A549 (cell line): ENCODE results near the gene SNAP23. TPM values are rescaled to one million over a fixed set of nuclear protein-coding genes. Genes with fewer than 3 reads are reported as not detected.

Experiments
- ATAC-seq, 2 experiments: fragments of 200-7000 bp in 1 of 2; fragments of >200 bp in 1 of 2; cut with Nextera tagmentation in 1 of 2; cut with Tn5 transposase in 1 of 2; 3 replicates each; pipeline versions ENCODE4 v1.8.0 to v1.9.1; 2018 to 2020; ENCODE audit warnings: mild to moderate bottlenecking in 1 of 2, moderate library complexity in 1 of 2
- CTCF ChIA-PET: fragments of 300-600 bp; sonication (Branson Sonifier 250); formaldehyde crosslinking; extraction: SDS; loops from one replicate; lab custom pipeline; 2021; ENCODE audit warnings: antibody characterized with exemption, inconsistent platforms; lab: Yijun Ruan, JAX
- POLR2A ChIA-PET: fragments of 350-600 bp; formaldehyde crosslinking; extraction: SDS; loops from one replicate; lab custom pipeline; 2021; ENCODE audit warnings: antibody characterized with exemption, inconsistent platforms; lab: Yijun Ruan, JAX
- DNase-seq, 2 experiments: peaks; one replicate each; pipeline versions ENCODE4 v3.0.0 to v3.0.0-alpha.2; 2011 to 2016; ENCODE audit warnings: low read depth in 1 of 2, low spot score in 1 of 2
- FAIRE-seq: peaks from 2 replicates; lab custom pipeline; 2011; peaks lifted over from hg19 to GRCh38; lab: Jason Lieb, UNC
- H3K27ac ChIP-seq, 2 experiments: fragments of >200 bp; sonication (Bioruptor Twin); formaldehyde crosslinking; 3 replicates each; pipeline ENCODE4 v1.5.1; 2016 to 2017
- H3K4me1 ChIP-seq: fragments of >200 bp; sonication (Bioruptor Twin); formaldehyde crosslinking; 3 replicates; pipeline ENCODE4 v1.6.1; 2016
- H3K4me2 ChIP-seq: fragments of >200 bp; sonication (Bioruptor Twin); formaldehyde crosslinking; 3 replicates; pipeline ENCODE4 v1.6.1; 2016
- H3K4me3 ChIP-seq: fragments of >200 bp; sonication (Bioruptor Twin); formaldehyde crosslinking; 3 replicates; pipeline ENCODE4 v1.5.1; 2016
- H3K9me3 ChIP-seq: fragments of >200 bp; sonication (Bioruptor Twin); formaldehyde crosslinking; 3 replicates; pipeline ENCODE4 v1.6.1; 2016
- CEBPB ChIP-seq, 2 experiments: fragments of >200 bp in 1 of 2; sonication (Bioruptor Twin) in 1 of 2; formaldehyde crosslinking in 1 of 2; IDR thresholded peaks; 2 replicates each; pipeline ENCODE4 v1.6.1; 2012 to 2016
- CHD2 ChIP-seq: fragments of 150-350 bp; IDR thresholded peaks from 2 replicates; pipeline ENCODE4 v1.6.1; 2014; ENCODE audit warnings: low read length; ENCODE audit not compliant: partially characterized antibody
- CHD4 ChIP-seq: fragments of 200-600 bp; sonication (generic); IDR thresholded peaks from 2 replicates; pipeline ENCODE4 v1.6.1; 2016; ENCODE audit warnings: antibody characterized with exemption, mild to moderate bottlenecking, borderline replicate concordance
- EHF ChIP-seq: fragments of 250-450 bp; sonication (Bioruptor Pico); IDR thresholded peaks from 2 replicates; pipeline ENCODE4 v1.5.0; 2020; ENCODE audit warnings: mild to moderate bottlenecking
- EHMT2 ChIP-seq: fragments of 200-600 bp; sonication (generic); IDR thresholded peaks from 2 replicates; pipeline ENCODE4 v1.6.1; 2016; ENCODE audit warnings: antibody characterized with exemption, low read depth, mild to moderate bottlenecking, moderate library complexity
- FOXS1 ChIP-seq: fragments of 250-450 bp; sonication (Bioruptor Pico); IDR thresholded peaks from 2 replicates; pipeline ENCODE4 v1.5.0; 2020; ENCODE audit warnings: mild to moderate bottlenecking, moderate library complexity
- HOXB13 ChIP-seq: fragments of 250-450 bp; sonication (Bioruptor Pico); IDR thresholded peaks from 2 replicates; pipeline ENCODE4 v1.5.0; 2020; ENCODE audit warnings: low read depth, mild to moderate bottlenecking, moderate library complexity
- HOXB5 ChIP-seq: fragments of 250-450 bp; sonication (Bioruptor Pico); IDR thresholded peaks from 2 replicates; pipeline ENCODE4 v1.5.0; 2020; ENCODE audit warnings: mild to moderate bottlenecking, moderate library complexity
- JUNB ChIP-seq: fragments of >200 bp; sonication (Bioruptor Twin); formaldehyde crosslinking; IDR thresholded peaks from 2 replicates; pipeline ENCODE4 v1.6.1; 2016
- KDM5A ChIP-seq: fragments of 200-600 bp; sonication (generic); IDR thresholded peaks from 2 replicates; pipeline ENCODE4 v1.6.1; 2016; ENCODE audit warnings: antibody characterized with exemption, mild to moderate bottlenecking
- MYC ChIP-seq: IDR thresholded peaks from 2 replicates; pipeline ENCODE4 v1.6.1; 2012; ENCODE audit warnings: mild to moderate bottlenecking, inconsistent platforms, low read length, improper control_type of control experiment, borderline replicate concordance
- NFE2L2 ChIP-seq: fragments of 150-350 bp; conservative IDR thresholded peaks from 2 replicates; pipeline ENCODE4 v1.6.1; 2014; ENCODE audit warnings: low read length
- NR3C1 ChIP-seq: fragments of >200 bp; sonication (Bioruptor Twin); formaldehyde crosslinking; IDR thresholded peaks from 3 replicates; pipeline ENCODE4 v1.6.1; 2017
- POLR2A ChIP-seq: IDR thresholded peaks from 2 replicates; pipeline ENCODE4 v1.6.1; 2012; ENCODE audit warnings: mild to moderate bottlenecking, low read length
- POLR2AphosphoS2 ChIP-seq: conservative IDR thresholded peaks from 2 replicates; pipeline ENCODE4 v1.6.1; 2012; ENCODE audit warnings: low read length, improper control_type of control experiment, inconsistent platforms
- RARB ChIP-seq: fragments of 250-450 bp; sonication (Bioruptor Pico); IDR thresholded peaks from 2 replicates; pipeline ENCODE4 v1.8.0; 2021; ENCODE audit warnings: mild to moderate bottlenecking, moderate library complexity
- RCOR1 ChIP-seq: fragments of 150-350 bp; IDR thresholded peaks from 2 replicates; pipeline ENCODE4 v1.6.1; 2014; ENCODE audit warnings: antibody characterized with exemption, low read length, low read depth
- RNF2 ChIP-seq: fragments of 200-600 bp; sonication (generic); IDR thresholded peaks from 2 replicates; pipeline ENCODE4 v1.6.1; 2016; ENCODE audit warnings: low read depth, mild to moderate bottlenecking, antibody characterized with exemption, moderate library complexity, borderline replicate concordance
- SMC3 ChIP-seq: fragments of >200 bp; sonication (Bioruptor Twin); formaldehyde crosslinking; IDR thresholded peaks from 3 replicates; pipeline ENCODE4 v1.6.1; 2018; ENCODE audit warnings: inconsistent platforms
- TFCP2L1 ChIP-seq: fragments of 250-450 bp; sonication (Bioruptor Pico); IDR thresholded peaks from 2 replicates; pipeline ENCODE4 v1.5.0; 2021; ENCODE audit warnings: mild to moderate bottlenecking
- ZNF302 ChIP-seq: fragments of 250-450 bp; sonication (Bioruptor Pico); IDR thresholded peaks from 2 replicates; pipeline ENCODE4 v1.9.0; 2021; ENCODE audit warnings: inconsistent platforms, mild to moderate bottlenecking, moderate library complexity
- ZSCAN20 ChIP-seq: fragments of 250-450 bp; sonication (Bioruptor Pico); IDR thresholded peaks from 2 replicates; pipeline ENCODE4 v1.8.0; 2022; ENCODE audit warnings: mild to moderate bottlenecking, moderate library complexity
- WGBS: methylation state at CpG from one replicate; pipeline ENCODE4 v1.1.6; 2017; ENCODE audit errors: missing lambda C conversion rate; 5-methylcytosine and 5-hydroxymethylcytosine counted together
- polyA plus RNA-seq, 4 experiments: library from polyadenylated mRNA; depleted of rRNA in 3 of 4; stranded (reverse); fragments of >200 nt; fragmentation: RNase III in 1 of 4; extraction: RNeasy Plus Mini Kit Qiagen cat#74134 plus additional on column Dnase treatment in 1 of 4; gene quantifications; 2 replicates in 3 of 4; 3 replicates in 1 of 4; pipeline ENCODE4 v1.2.3, GENCODE V29; 2011 to 2017
- TF ChIP-seq, protein P1 (sequence below): fragments of >200 bp; sonication (Bioruptor Twin); formaldehyde crosslinking; IDR thresholded peaks from 2 replicates; pipeline ENCODE4 v1.6.1; 2016
- TF ChIP-seq, protein P2 (sequence below): fragments of 150-350 bp; IDR thresholded peaks from 2 replicates; pipeline ENCODE4 v1.6.1; 2014; ENCODE audit warnings: low read depth, mild to moderate bottlenecking, low read length
- TF ChIP-seq, protein P3 (sequence below): fragments of >200 bp; sonication (Bioruptor Twin); formaldehyde crosslinking; IDR thresholded peaks from 3 replicates; pipeline ENCODE4 v1.5.1; 2016
- TF ChIP-seq, protein P4 (sequence below): fragments of 250-450 bp; sonication (Bioruptor Pico); IDR thresholded peaks from 2 replicates; pipeline ENCODE4 v1.5.0; 2020; ENCODE audit warnings: low read depth, mild to moderate bottlenecking, moderate library complexity
- TF ChIP-seq, protein P5 (sequence below): fragments of 250-450 bp; sonication (Bioruptor Pico); IDR thresholded peaks from 2 replicates; pipeline ENCODE4 v1.5.0; 2021; ENCODE audit warnings: mild to moderate bottlenecking, moderate library complexity, borderline replicate concordance

Gene SNAP23
- polyA plus RNA-seq, 2 of the 4 experiments (the other 2 are of a cell fraction), result 33.6 to 51.2 TPM

DNA sequence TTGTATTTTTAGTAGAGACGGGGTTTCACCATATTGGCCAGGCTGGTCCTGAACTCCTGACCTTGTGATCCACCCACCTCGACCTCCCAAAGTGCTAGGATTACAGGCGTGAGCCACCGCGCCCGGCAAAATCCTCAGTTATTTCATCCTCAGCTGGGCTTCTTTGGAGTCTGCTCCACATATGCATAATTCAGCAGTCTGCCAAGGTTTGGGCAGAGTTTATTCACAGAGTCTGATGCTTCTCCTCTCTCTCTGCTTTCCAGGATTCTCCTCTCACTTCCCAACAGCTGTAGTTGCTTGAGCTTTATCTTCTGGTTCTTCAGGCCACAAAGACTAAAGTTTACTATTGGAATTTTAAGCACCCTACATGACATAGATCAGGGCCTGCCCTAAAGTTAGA lies 12.7 kb upstream of the SNAP23 start:
- ChIA-PET POLR2A (no interaction called here), CTCF (interaction anchor here (1.5 kb wide), 1 partner anchor 11 kb away, joined by 5 read pairs; no protein-coding TSS in a partner anchor)
- no peak overlapping the region for H3K4me3 ChIP-seq
- no peak for ATAC-seq
- no peaks in the 10 kb centered on the region for H3K4me1 ChIP-seq
- DNase-seq, result no peak
- no peak overlapping the region for H3K27ac ChIP-seq
- H3K4me2 ChIP-seq, result no peak overlapping the region
- TF ChIP-seq KDM5A, result no peak
- no peak for TF ChIP-seq HOXB5
- no peak for TF ChIP-seq FOXS1 (CRISPR knock-in tag)
- TF ChIP-seq MYC, result no peak
- TF ChIP-seq, protein P1, sequence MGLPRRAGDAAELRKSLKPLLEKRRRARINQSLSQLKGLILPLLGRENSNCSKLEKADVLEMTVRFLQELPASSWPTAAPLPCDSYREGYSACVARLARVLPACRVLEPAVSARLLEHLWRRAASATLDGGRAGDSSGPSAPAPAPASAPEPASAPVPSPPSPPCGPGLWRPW, result no peak
- no peak for TF ChIP-seq ZNF302
- no peak for TF ChIP-seq RARB (CRISPR knock-in tag)
- TF ChIP-seq, protein P2, sequence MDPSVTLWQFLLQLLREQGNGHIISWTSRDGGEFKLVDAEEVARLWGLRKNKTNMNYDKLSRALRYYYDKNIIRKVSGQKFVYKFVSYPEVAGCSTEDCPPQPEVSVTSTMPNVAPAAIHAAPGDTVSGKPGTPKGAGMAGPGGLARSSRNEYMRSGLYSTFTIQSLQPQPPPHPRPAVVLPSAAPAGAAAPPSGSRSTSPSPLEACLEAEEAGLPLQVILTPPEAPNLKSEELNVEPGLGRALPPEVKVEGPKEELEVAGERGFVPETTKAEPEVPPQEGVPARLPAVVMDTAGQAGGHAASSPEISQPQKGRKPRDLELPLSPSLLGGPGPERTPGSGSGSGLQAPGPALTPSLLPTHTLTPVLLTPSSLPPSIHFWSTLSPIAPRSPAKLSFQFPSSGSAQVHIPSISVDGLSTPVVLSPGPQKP, result no peak
- no peak for TF ChIP-seq EHF (CRISPR knock-in tag)
- no peak for TF ChIP-seq CEBPB (IDR thresholded peaks at IDR 0.05)
- TF ChIP-seq CHD2, result no peak
- no peak for TF ChIP-seq HOXB13 (CRISPR knock-in tag)
- TF ChIP-seq, protein P3, sequence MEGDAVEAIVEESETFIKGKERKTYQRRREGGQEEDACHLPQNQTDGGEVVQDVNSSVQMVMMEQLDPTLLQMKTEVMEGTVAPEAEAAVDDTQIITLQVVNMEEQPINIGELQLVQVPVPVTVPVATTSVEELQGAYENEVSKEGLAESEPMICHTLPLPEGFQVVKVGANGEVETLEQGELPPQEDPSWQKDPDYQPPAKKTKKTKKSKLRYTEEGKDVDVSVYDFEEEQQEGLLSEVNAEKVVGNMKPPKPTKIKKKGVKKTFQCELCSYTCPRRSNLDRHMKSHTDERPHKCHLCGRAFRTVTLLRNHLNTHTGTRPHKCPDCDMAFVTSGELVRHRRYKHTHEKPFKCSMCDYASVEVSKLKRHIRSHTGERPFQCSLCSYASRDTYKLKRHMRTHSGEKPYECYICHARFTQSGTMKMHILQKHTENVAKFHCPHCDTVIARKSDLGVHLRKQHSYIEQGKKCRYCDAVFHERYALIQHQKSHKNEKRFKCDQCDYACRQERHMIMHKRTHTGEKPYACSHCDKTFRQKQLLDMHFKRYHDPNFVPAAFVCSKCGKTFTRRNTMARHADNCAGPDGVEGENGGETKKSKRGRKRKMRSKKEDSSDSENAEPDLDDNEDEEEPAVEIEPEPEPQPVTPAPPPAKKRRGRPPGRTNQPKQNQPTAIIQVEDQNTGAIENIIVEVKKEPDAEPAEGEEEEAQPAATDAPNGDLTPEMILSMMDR, result no peak
- TF ChIP-seq RNF2, result no peak
- no peak for TF ChIP-seq NR3C1
- TF ChIP-seq CHD4, result no peak
- no peak for TF ChIP-seq TFCP2L1 (CRISPR knock-in tag)
- WGBS, result 92% methylated on average over 6 of the region's 6 CpGs
- H3K9me3 ChIP-seq, result no peaks in the 10 kb centered on the region
- no peak for FAIRE-seq

DNA sequence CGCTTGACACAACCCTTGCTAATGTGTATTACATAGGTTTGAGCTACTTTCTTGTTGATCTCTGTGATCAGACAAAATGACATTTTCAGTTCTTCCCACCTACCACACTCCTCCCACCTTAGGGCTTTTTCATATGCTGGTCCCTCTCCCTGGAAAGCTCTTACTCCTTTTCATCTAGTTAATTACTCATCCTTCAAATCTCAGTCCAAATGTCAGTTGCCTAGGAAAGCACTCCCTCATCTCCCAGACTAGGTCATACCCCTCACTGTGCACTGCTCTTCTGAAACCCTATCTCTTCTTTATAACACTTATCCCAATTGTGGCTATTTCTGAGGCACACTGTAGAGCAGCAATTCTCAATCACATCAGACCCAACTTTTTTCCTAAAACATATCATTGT lies 11.8 kb upstream of the SNAP23 start:
- 89% methylated on average over 1 of the region's 1 CpG for WGBS

More for the DNA sequence above, 11.8 kb upstream of the SNAP23 start:
- DNase-seq (no peak), ATAC-seq (no peak)
- H3K4me1 ChIP-seq, result no peaks in the 10 kb centered on the region
- POLR2A ChIA-PET, result no interaction called here
- H3K27ac ChIP-seq, result no peak overlapping the region
- no peak overlapping the region for H3K4me3 ChIP-seq
- TF ChIP-seq, protein P4, sequence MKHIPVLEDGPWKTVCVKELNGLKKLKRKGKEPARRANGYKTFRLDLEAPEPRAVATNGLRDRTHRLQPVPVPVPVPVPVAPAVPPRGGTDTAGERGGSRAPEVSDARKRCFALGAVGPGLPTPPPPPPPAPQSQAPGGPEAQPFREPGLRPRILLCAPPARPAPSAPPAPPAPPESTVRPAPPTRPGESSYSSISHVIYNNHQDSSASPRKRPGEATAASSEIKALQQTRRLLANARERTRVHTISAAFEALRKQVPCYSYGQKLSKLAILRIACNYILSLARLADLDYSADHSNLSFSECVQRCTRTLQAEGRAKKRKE (CRISPR knock-in tag), result no peak
- TF ChIP-seq SMC3, result no peak
- TF ChIP-seq RCOR1, result no peak
- no peak for TF ChIP-seq EHMT2
- TF ChIP-seq, protein P5, sequence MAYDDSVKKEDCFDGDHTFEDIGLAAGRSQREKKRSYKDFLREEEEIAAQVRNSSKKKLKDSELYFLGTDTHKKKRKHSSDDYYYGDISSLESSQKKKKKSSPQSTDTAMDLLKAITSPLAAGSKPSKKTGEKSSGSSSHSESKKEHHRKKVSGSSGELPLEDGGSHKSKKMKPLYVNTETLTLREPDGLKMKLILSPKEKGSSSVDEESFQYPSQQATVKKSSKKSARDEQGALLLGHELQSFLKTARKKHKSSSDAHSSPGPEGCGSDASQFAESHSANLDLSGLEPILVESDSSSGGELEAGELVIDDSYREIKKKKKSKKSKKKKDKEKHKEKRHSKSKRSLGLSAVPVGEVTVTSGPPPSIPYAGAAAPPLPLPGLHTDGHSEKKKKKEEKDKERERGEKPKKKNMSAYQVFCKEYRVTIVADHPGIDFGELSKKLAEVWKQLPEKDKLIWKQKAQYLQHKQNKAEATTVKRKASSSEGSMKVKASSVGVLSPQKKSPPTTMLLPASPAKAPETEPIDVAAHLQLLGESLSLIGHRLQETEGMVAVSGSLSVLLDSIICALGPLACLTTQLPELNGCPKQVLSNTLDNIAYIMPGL (CRISPR knock-in tag), result no peak
- no peak for TF ChIP-seq POLR2A
- no peak for TF ChIP-seq MYC
- no peak for TF ChIP-seq RARB (CRISPR knock-in tag)
- TF ChIP-seq CHD4, result no peak
- TF ChIP-seq NFE2L2, result no peak
- no peak for TF ChIP-seq POLR2AphosphoS2
- no peak for TF ChIP-seq ZSCAN20
- TF ChIP-seq JUNB, result no peak
- TF ChIP-seq, all 56 proteins: peak for 0
- CTCF ChIA-PET, result interaction anchor here (1.5 kb wide), 1 partner anchor 12 kb away, joined by 5 read pairs; no protein-coding TSS in a partner anchor
- Histone ChIP-seq H3K4me2 (no peak overlapping the region), H3K9me3 (no peaks in the 10 kb centered on the region)
- FAIRE-seq, result no peak
